Activated naive CD8-positive, alpha-beta T cell treated with anti-CD3 and anti-CD28 coated beads, Interleukin-2, amount 10 ng/mL, durations not matched to agents 7 days and 5 days (primary cell): Measurements from ENCODE around the gene EPB41L2. TPM values are rescaled to one million over a fixed set of nuclear protein-coding genes. Genes with fewer than 3 reads are reported as not detected.
"Not testable (repeated sequence)": the region's sequence is repeated elsewhere in the genome, so short reads cannot be mapped to it uniquely, and the experiment has no call there.

Experiments used
- ATAC-seq: fragments of 150-1000 bp; cut with Tn5 transposase; one replicate; pipeline ENCODE4 v1.10.0; 2021; ENCODE audit warnings: low read depth, moderate library complexity
- POLR2A ChIA-PET: fragments of 350-600 bp; sonication (Branson Sonifier 250); formaldehyde crosslinking; loops from one replicate; lab custom pipeline; 2021; ENCODE audit warnings: antibody characterized with exemption; lab: Charles Lee
- DNase-seq: peaks from one replicate; pipeline ENCODE4 v3.0.0; 2021
- H3K27ac Mint-ChIP-seq: one replicate; pipeline ENCODE4 v1.8.0; 2022; ENCODE audit warnings: mild to moderate bottlenecking, mixed read lengths
- H3K27me3 Mint-ChIP-seq: one replicate; pipeline ENCODE4 v1.8.0; 2022; ENCODE audit warnings: mild to moderate bottlenecking, moderate library complexity, mixed read lengths
- H3K36me3 Mint-ChIP-seq: one replicate; pipeline ENCODE4 v1.8.0; 2021; ENCODE audit warnings: mild to moderate bottlenecking, mixed read lengths
- H3K4me1 Mint-ChIP-seq: one replicate; pipeline ENCODE4 v1.8.0; 2021; ENCODE audit warnings: mixed read lengths
- H3K4me3 Mint-ChIP-seq: one replicate; pipeline ENCODE4 v1.8.0; 2022; ENCODE audit warnings: mild to moderate bottlenecking, moderate library complexity, mixed read lengths
- H3K9me3 Mint-ChIP-seq: one replicate; pipeline ENCODE4 v1.8.0; 2021; ENCODE audit warnings: mixed read lengths
- total RNA-seq, 2 experiments: library from RNA; stranded (reverse); gene quantifications; one replicate each; pipeline ENCODE4 v1.2.3, GENCODE V29; 2021

EPB41L2 gene
- total RNA-seq, 2 experiments from 2014 or later, result 21.6 to 25.4 TPM

DNA sequence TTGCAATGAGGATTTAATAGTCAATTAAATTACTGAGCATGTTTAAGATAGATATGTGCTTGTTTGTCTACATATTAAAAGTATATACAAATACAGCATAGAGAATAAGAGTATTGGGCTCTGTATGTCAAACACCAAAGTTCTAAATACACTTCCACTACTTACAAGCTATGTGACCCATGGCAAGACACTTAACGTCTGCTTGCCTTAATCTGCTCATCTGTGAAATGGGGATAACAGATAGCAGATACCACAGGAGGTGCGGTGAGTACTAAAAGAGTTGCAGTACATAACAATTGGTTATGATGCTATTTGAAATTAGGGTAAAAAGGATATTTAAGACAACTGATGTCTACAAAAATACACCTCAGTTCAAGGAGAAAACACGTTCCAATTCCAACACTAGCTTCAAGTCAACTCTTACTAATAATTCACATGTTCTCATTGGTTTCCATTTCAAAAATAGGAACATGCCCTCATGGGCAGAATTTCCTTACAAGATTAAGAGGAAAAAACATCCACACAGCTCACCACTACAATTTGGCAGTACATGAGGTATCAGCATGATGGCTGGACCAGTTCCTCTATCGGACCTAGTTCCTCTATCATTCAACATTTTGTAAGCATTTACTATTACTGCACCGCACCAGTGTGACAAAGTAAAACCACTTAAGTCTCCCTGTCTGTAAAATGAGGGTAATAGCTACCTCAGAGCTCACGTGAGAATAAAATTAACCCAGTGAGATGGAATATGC, 134.7 kb downstream of the EPB41L2 start:
- Mint-ChIP-seq H3K27ac (no peak overlapping the region), H3K27me3 (no peaks in the 10 kb centered on the region), H3K9me3 (peaks cover 4% of the 10 kb centered on the region), H3K36me3 (peaks cover 1% of the 10 kb centered on the region), H3K4me3 (no peak overlapping the region), H3K4me1 (no peaks in the 10 kb centered on the region)
- DNase-seq, result no peak
- no peak for ATAC-seq
- POLR2A ChIA-PET, result no interaction called here

DNA sequence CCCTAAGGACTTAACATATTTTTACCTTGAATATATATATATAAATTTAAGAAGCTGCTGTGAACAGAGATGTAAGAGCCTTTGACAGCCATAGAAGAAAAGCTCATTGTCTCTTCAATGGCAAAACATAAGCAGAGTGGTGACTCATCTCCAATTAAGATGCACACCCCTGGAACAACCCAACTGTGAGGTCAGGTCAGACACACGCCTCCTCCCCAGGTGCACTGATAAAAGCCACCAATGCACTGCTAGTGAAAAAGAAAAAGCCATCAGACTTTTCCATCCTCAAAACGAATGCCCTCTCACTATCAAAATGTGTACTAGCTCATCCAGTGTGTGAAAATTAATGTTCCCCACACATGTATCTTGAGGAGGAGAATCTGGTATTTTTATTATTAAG, 135.7 kb downstream of the EPB41L2 start:
- peaks cover 1% of the 10 kb centered on the region for H3K36me3 Mint-ChIP-seq
- peaks cover 3% of the 10 kb centered on the region for H3K9me3 Mint-ChIP-seq
- ATAC-seq (no peak), DNase-seq (no peak)
- H3K27me3 Mint-ChIP-seq, result no peaks in the 10 kb centered on the region
- POLR2A ChIA-PET, result no interaction called here
- no peak overlapping the region for H3K27ac Mint-ChIP-seq
- H3K4me1 Mint-ChIP-seq, result no peaks in the 10 kb centered on the region
- no peak overlapping the region for H3K4me3 Mint-ChIP-seq

DNA sequence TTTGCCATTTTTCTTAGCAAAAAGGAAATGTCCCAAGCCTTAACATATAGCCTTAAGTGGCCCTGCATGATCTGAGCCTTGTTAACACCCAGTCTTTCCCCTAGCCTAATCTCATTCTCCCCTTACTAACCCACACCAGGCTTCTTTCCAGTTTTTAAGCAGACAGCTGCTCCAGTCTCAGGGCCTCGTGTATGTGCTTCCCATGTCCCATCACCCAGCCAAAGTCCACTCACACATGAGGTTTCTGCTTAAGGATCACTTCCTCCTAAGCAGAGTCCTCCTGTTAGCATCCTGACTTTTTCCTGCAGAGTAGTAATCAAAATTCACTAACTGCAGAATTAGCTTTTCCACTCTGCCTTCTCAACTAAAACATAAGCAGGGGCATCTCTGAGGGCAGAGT, 139.7 kb downstream of the EPB41L2 start:
- Mint-ChIP-seq H3K9me3 (no peaks in the 10 kb centered on the region), H3K27me3 (no peaks in the 10 kb centered on the region), H3K4me3 (no peak overlapping the region), H3K27ac (no peak overlapping the region), H3K4me1 (no peaks in the 10 kb centered on the region), H3K36me3 (peaks cover 1% of the 10 kb centered on the region)
- POLR2A ChIA-PET, result no interaction called here
- no peak for DNase-seq
- ATAC-seq, result no peak

DNA sequence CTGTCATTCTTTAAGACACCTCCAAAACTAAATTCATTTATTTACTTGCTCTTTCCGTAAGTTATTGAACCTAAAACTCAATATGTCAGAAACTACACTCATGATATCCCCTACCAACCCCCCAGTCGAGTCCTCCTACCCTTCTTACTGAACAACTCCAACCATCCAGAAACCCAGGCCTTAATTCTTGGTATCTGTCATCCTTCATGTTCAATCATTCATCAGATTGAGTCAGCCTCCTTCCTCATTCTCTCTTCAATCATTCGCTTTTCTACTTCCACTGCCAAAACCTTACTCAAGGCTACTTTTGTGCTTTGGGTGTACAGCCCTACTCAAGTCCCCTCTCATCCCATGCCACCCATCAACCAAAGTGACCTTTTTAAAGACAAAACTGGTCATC, 140.1 kb downstream of the EPB41L2 start:
- Mint-ChIP-seq H3K9me3 (no peaks in the 10 kb centered on the region), H3K4me3 (no peak overlapping the region), H3K27me3 (no peaks in the 10 kb centered on the region), H3K27ac (no peak overlapping the region), H3K4me1 (no peaks in the 10 kb centered on the region), H3K36me3 (peaks cover 1% of the 10 kb centered on the region)
- POLR2A ChIA-PET, result no interaction called here
- no peak for DNase-seq
- no peak for ATAC-seq

DNA sequence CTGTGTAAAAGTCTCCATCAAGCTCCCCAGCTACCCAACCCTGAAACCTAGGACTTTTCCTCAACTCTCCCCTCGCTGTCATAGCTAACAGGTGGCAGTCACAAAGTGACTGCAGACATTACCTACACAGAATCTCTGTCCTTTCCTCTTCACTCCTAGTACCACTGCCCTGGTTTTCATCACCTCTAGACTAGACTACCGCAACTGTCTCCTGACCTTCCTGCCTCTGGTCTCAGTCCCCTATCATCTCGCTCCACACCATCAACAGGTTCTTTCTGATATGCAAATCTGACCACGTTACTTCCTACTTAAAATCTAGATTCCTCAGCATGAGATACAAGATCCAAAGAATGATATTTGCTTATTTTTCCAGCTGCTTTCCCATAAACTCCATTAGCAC, 142.1 kb downstream of the EPB41L2 start:
- Mint-ChIP-seq H3K4me1 (no peaks in the 10 kb centered on the region), H3K4me3 (no peak overlapping the region), H3K27ac (no peak overlapping the region), H3K9me3 (no peaks in the 10 kb centered on the region), H3K27me3 (no peaks in the 10 kb centered on the region), H3K36me3 (peaks cover 5% of the 10 kb centered on the region)
- POLR2A ChIA-PET, result no interaction called here
- DNase-seq (no peak), ATAC-seq (no peak)

DNA sequence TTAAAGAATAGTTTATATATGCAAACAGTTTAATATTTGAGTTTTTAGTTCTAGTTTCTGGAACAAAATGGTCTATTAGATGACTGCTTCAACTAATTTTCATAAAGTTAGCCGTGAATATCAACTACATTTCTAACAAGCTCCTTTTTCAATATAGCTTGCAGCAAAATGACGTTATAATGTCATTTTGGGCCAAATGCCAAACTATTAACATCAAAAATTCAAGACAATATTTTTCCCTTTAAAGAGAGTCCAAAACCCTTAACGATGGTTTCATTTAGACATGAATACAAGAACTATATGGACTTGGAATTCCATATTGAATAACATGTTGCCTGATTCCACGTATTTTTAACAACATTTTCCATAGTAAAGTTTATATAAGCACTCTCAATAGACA, 144.9 kb downstream of the EPB41L2 start:
- POLR2A ChIA-PET, result no interaction called here
- DNase-seq (no peak), ATAC-seq (no peak)
- Mint-ChIP-seq H3K36me3 (peaks cover 5% of the 10 kb centered on the region), H3K27ac (no peak overlapping the region), H3K27me3 (no peaks in the 10 kb centered on the region), H3K4me1 (peaks cover 2% of the 10 kb centered on the region), H3K9me3 (no peaks in the 10 kb centered on the region), H3K4me3 (no peak overlapping the region)

DNA sequence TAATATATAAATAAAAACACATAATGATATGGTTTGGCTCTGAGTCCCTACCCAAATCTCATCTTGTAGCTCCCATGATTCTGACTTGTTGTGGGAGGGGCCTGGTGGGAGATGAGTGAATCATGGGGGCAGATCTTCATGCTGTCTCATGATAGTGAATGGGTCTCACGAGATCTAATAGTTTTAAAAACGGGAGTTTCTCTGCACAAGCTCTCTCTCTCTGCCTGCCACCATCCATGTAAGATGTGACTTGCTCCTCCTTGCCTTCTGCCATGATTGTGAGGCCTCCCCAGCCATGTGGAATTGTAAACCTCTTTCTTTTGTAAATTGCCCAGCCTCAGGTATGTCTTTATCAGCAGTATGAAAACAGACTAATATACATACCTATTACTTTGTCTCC, 147.4 kb downstream of the EPB41L2 start:
- POLR2A ChIA-PET, H3K9me3 Mint-ChIP-seq, H3K36me3 Mint-ChIP-seq, H3K4me3 Mint-ChIP-seq, DNase-seq, H3K4me1 Mint-ChIP-seq, H3K27me3 Mint-ChIP-seq, H3K27ac Mint-ChIP-seq, ATAC-seq: not testable (repeated sequence)

DNA sequence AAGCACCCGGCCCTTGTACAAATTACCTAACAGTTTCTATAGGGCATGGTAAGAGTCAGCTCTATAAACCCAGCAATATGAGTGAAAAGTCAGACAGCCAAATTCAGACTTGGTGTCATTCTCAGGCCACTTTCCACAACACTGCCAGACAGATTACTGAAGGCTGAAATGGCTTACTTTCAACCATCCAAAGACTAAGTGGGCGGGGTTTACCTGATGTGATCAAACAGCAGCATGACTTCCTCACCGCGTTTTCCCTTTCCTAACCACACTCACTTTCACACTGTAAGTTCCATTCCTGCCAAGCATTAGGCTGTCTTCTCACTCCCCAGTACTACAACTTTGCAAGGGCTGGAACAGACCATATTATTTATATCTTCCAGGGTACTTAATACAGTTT, 149.9 kb downstream of the EPB41L2 start:
- Mint-ChIP-seq H3K4me1 (peaks cover 9% of the 10 kb centered on the region), H3K27ac (no peak overlapping the region), H3K4me3 (no peak overlapping the region), H3K36me3 (peaks cover 13% of the 10 kb centered on the region), H3K27me3 (no peaks in the 10 kb centered on the region), H3K9me3 (peaks cover 4% of the 10 kb centered on the region)
- POLR2A ChIA-PET, result no interaction called here
- ATAC-seq (peak; percentile 91), DNase-seq (no peak)

DNA sequence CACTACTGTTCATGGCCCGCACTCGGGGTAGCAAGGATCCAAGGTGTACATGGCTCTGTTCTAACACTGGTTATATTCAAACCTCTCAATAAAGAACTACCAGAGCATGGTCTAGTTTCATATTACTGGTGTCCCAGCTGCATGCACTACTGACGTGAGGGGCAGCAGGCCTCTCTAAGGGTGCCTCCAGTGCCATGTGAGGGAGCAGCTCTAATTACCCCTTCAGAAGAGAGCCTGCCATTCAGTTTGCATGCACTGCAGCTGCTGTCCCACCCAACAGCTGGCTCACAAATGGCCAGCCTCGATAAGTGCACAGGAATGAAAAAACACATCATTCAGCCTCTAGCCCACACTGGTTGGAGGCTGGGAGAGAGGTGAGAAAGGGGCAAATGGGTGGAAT, 150.6 kb downstream of the EPB41L2 start:
- H3K27ac Mint-ChIP-seq, result no peak overlapping the region
- H3K4me1 Mint-ChIP-seq, result peaks cover 9% of the 10 kb centered on the region
- DNase-seq, result no peak
- ATAC-seq, result no peak
- POLR2A ChIA-PET, result no interaction called here
- H3K4me3 Mint-ChIP-seq, result no peak overlapping the region
- H3K9me3 Mint-ChIP-seq, result peaks cover 4% of the 10 kb centered on the region
- no peaks in the 10 kb centered on the region for H3K27me3 Mint-ChIP-seq
- H3K36me3 Mint-ChIP-seq, result peaks cover 13% of the 10 kb centered on the region

DNA sequence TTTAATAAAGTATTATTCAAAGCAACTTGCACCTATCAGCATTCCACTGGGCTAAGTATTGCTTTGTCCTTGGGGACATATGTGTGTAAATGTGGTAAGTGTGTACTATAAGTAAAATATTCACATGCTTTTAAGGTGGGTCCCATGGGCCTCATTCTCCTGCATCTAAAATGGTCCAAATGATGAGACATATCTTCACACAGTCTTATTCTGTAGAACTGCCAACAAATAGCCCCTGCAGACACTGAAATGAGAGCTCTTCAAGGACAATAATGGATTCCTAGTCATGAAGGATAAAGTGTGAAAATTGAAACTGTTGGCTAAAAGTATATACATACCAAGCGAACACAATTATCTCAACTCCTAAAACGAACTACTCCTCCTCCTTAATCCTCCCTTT, 154.1 kb downstream of the EPB41L2 start:
- H3K36me3 Mint-ChIP-seq, result peaks cover 8% of the 10 kb centered on the region
- DNase-seq (no peak), ATAC-seq (no peak)
- no peak overlapping the region for H3K4me3 Mint-ChIP-seq
- peaks cover 4% of the 10 kb centered on the region for H3K9me3 Mint-ChIP-seq
- H3K4me1 Mint-ChIP-seq, result peaks cover 9% of the 10 kb centered on the region
- H3K27ac Mint-ChIP-seq, result no peak overlapping the region
- H3K27me3 Mint-ChIP-seq, result no peaks in the 10 kb centered on the region
- POLR2A ChIA-PET, result no interaction called here

DNA sequence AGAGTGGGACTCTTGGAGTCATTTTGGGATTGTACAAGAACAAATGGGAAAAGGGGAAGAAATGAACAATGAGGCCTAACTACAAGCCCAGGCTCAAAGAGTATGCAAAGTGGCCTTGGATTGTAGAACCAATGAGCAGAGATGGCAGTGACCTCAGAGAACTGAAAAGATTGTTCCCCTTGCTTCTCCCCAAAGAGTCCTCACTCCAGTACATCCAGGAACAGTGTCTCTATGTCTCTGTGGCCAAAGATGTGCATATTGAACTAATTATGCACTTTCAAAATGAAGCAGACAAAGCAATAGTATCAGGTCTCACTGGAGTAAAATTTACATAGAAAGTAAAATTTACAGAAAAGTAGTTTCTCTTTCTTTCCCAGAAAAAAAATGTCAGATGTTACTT, 154.9 kb downstream of the EPB41L2 start:
- DNase-seq (no peak), ATAC-seq (no peak)
- Mint-ChIP-seq H3K4me3 (no peak overlapping the region), H3K36me3 (peaks cover 8% of the 10 kb centered on the region), H3K27me3 (no peaks in the 10 kb centered on the region), H3K27ac (no peak overlapping the region), H3K9me3 (peaks cover 4% of the 10 kb centered on the region), H3K4me1 (peaks cover 7% of the 10 kb centered on the region)
- POLR2A ChIA-PET, result no interaction called here

DNA sequence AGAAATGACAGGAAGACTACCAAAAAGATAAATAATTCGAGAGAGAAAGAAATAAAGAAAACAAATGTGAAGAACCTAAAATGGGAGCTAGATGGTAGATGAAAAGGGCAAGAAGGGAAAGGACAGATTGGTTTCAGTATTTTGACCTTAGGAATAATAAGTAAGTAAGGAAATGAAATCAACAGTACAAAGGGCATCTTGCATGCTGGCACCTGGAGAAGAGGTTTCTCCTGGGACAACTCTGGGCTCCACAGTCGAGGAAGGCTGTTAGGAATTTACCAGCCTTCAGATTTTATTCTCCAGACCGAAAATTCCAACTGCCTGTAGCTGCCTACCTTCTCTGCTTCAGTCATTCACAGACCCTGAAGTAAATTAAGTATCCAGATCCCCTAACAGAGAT, 155.4 kb downstream of the EPB41L2 start:
- Mint-ChIP-seq H3K36me3 (peaks cover 8% of the 10 kb centered on the region), H3K9me3 (peaks cover 4% of the 10 kb centered on the region), H3K4me1 (peaks cover 2% of the 10 kb centered on the region), H3K27me3 (no peaks in the 10 kb centered on the region), H3K4me3 (no peak overlapping the region), H3K27ac (no peak overlapping the region)
- POLR2A ChIA-PET, result no interaction called here
- ATAC-seq (no peak), DNase-seq (no peak)

DNA sequence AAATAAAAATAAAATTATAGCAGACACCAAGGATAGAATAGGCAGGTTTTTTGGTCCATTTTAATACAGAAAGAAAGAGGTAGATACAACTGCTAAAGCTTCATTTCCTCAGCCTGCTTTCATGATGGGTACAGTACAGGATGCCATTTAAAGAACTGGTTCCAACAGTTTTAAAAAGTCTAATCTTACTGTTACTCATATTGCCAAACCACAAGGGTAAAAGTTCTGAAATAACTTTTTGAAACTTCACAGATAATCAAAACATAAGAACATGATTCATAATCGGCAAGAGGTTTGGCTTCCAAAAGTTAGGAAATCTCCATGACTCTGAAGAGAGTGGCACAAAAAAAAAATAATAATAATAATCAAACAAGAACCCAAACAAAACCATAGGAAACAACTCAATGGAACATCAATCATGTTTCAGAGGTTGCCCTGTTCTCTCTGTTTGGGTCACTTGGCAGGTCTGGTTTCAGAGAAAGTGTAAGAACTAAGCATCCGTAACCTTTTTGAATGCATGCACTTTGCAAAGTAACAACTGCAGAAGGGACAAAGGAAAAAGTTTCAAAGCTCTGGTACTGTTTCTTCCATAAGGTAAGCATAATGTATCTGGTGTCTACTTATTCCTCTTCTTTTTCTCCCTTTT, 156.2 kb downstream of the EPB41L2 start:
- DNase-seq (no peak), ATAC-seq (no peak)

DNA sequence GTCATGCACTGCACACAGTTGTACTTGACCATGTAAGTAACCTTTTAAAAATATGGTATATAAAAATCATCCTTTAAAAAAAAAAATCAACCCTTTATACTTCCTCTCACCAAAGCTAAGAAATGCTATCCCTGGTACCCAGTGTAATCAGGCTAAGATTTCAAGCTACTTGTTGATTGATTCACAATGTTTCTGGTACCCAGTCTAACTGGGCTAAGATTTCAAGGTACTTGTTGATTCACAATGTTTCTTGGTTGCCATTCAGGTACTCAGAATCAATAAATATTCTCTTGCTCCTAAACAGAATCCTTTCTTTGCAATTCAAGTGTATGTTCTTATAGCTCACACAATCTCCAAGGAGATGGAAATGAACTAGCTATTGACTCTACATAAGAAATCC, 159.4 kb downstream of the EPB41L2 start:
- no peak for ATAC-seq
- Mint-ChIP-seq H3K27me3 (no peaks in the 10 kb centered on the region), H3K4me1 (no peaks in the 10 kb centered on the region), H3K36me3 (peaks cover 2% of the 10 kb centered on the region), H3K4me3 (no peak overlapping the region), H3K9me3 (no peaks in the 10 kb centered on the region), H3K27ac (no peak overlapping the region)
- DNase-seq, result no peak
- POLR2A ChIA-PET, result interaction anchor here (0.7 kb wide), 1 partner anchor 827 kb away, joined by 3 read pairs; no protein-coding TSS in a partner anchor

More for the DNA sequence above, 156.2 kb downstream of the EPB41L2 start:
- H3K9me3 Mint-ChIP-seq, result peaks cover 4% of the 10 kb centered on the region
- no peak overlapping the region for H3K4me3 Mint-ChIP-seq
- peaks cover 8% of the 10 kb centered on the region for H3K36me3 Mint-ChIP-seq
- no peaks in the 10 kb centered on the region for H3K27me3 Mint-ChIP-seq
- no peaks in the 10 kb centered on the region for H3K4me1 Mint-ChIP-seq
- H3K27ac Mint-ChIP-seq, result no peak overlapping the region
- POLR2A ChIA-PET, result no interaction called here
